HG03066 (cell line): ENCODE results near the gene KCNJ9.

Source experiments
- ATAC-seq: cut with Tn5 transposase; IDR thresholded peaks from one replicate; pipeline ENCODE4 v1.9.1; 2021; ENCODE audit warnings: low read depth; ENCODE audit not compliant: unreplicated experiment

KCNJ9 gene

DNA sequence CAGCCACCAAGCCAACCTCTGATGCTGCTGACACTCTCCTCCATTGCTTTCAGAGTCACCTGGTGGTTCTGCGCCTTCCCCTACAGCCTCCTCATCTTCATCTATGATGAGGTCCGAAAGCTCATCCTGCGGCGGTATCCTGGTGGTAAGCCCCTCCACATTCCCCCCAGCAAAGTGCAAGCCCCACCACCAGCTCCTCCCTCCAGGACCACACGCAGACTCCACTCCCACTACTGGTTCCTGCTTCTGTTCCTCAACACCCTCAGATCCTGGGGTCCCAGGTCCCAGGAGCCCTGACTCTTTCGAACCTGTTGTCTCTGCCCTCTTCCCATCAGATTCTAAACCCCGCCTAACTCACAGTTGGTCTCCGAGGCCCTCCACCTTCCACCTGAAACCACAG is 58.5 kb downstream of the KCNJ9 start:
- no peak for ATAC-seq
